ENCODE data around the gene TPO.

TPO gene

GRCh38 chr2:1557467-1557820 is 144.2 kb downstream of the TPO start:
- no peak overlapping the region for H3K4me3 ChIP-seq (ENCODE audit: low read depth, low read length)
- DNase-seq (ENCODE audit: low read depth): no peak
- TF ChIP-seq, protein P1, sequence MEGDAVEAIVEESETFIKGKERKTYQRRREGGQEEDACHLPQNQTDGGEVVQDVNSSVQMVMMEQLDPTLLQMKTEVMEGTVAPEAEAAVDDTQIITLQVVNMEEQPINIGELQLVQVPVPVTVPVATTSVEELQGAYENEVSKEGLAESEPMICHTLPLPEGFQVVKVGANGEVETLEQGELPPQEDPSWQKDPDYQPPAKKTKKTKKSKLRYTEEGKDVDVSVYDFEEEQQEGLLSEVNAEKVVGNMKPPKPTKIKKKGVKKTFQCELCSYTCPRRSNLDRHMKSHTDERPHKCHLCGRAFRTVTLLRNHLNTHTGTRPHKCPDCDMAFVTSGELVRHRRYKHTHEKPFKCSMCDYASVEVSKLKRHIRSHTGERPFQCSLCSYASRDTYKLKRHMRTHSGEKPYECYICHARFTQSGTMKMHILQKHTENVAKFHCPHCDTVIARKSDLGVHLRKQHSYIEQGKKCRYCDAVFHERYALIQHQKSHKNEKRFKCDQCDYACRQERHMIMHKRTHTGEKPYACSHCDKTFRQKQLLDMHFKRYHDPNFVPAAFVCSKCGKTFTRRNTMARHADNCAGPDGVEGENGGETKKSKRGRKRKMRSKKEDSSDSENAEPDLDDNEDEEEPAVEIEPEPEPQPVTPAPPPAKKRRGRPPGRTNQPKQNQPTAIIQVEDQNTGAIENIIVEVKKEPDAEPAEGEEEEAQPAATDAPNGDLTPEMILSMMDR (IDR thresholded peaks at IDR 0.05; ENCODE audit: insufficient read depth, low read depth, low read length, missing control alignments): no peak

DNA sequence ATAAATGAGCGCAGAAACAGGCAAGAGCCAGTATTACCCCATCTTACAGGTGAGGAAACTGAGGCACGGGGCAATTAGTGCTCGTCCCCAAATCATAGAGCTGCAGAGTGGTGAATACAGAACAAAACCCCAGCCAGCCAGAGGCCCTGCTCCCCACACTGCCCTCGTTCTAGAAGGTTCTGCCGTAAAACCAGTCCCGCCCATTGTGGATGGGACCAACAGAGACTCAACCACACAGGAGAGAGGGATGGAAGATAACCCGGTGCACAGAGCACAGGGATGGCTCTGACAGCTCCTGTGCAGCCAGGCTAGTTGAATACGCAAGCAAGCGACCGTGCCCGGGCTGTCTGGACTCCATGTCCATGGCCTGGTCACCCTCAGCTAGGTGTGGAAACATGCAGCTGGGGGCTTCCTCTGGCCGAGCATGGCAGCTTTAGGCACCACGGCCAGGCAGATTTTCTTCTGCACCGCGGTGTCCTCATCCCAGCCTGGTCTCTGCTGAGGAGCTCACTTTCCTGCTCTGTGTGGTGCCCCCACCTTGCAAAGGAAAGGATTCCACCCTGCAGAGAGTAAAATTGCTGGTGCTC is 146.4 kb downstream of the TPO start:
- no peak overlapping the region for H3K4me3 ChIP-seq (ENCODE audit: low read depth, low read length)
- no peak for DNase-seq (ENCODE audit: low read depth)
- TF ChIP-seq, protein P1 (IDR thresholded peaks at IDR 0.05; ENCODE audit: insufficient read depth, low read depth, low read length, missing control alignments): no peak

- TF ChIP-seq, protein P1 (IDR thresholded peaks at IDR 0.05; ENCODE audit: insufficient read depth, low read depth, low read length, missing control alignments): no peak
- DNase-seq (ENCODE audit: low read depth): no peak
- no peak overlapping the region for H3K4me3 ChIP-seq (ENCODE audit: low read depth, low read length)
Observed at GRCh38 chr2:1561259-1561658, 148.0 kb downstream of the TPO start.

GRCh38 chr2:1561811-1562421 is 148.7 kb downstream of the TPO start:
- TF ChIP-seq, protein P1 (IDR thresholded peaks at IDR 0.05; ENCODE audit: insufficient read depth, low read depth, low read length, missing control alignments): no peak
- no peak overlapping the region for H3K4me3 ChIP-seq (ENCODE audit: low read depth, low read length)
- DNase-seq (ENCODE audit: low read depth): no peak

GRCh38 chr2:1563084-1563857 is 150.0 kb downstream of the TPO start:
- TF ChIP-seq, protein P1 (IDR thresholded peaks at IDR 0.05; ENCODE audit: insufficient read depth, low read depth, low read length, missing control alignments): no peak
- DNase-seq (ENCODE audit: low read depth): no peak
- H3K4me3 ChIP-seq (ENCODE audit: low read depth, low read length): no peak overlapping the region

DNA sequence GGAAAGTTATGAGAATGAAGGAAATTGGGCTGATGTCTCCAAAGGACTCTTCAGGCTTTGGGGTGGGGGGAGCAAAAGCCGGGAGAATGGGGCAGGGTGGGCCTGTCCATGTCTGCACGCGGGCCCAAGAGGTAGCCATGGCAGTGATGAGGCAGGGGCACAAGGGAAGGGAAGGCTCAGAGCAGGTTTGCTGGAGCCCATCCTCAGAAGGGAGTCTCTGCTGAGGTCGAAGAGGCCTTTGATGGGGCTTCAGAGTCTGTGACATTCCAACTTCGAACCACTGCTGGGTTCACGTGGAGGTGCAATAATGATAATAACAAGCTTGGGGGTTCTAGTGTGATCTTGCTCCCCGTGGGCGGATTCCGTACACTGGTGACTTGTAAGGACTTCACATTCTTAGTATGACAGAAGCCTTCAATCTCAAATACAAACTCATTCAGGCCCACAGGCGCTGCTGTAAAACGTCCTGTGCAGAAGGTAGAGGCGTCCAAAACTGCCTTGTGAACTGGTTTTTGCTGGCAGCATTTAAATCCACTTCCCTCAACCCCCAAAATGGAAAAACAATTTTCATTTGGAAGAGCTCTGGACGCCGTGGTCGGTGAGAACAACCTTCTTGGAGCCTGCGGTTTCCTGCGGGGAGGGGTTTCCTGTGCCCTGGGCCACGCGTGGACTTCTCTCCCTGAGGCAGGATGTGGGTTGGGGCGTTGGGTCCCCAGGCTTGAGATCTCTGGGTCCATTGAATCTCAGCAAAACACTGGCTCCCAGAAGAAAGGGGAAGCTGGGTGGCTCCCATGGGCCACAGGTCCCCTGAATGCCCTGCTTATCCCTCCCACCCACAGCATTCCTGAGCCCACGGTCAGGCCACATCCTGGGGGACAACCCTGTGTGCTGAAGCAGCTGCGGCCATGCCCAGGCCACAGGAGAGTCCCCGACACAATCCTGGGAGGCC is 151.0 kb downstream of the TPO start:
- DNase-seq (ENCODE audit: low read depth): no peak
- H3K4me3 ChIP-seq (ENCODE audit: low read depth, low read length): no peak overlapping the region
- TF ChIP-seq, protein P1 (IDR thresholded peaks at IDR 0.05; ENCODE audit: insufficient read depth, low read depth, low read length, missing control alignments): no peak
